ENCODE measurements around the gene TES.

DNA sequence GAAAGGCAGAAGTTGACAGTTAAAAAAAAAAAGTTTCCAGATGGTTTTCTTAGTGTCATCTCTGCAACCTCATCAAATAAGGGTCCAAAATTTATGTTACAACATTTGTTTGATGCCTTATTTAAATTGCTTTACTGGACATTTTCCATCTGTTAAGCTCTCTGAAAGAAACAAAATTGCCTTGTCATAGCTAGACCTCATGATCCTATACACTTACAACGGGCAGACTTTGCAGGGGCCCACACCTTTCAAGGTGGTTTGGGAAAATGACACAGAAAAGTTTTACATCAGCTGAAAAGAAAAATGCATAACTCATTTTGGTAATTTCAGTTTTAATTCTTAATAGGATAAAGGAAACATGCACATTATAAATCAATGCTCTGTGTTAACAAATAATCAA is 1.4 kb upstream of the TES start:
- TF ChIP-seq CTCF (IDR thresholded peaks at IDR 0.05; ENCODE audit: low read depth, low read length) (no peak), EZH2phosphoT487 (IDR thresholded peaks at IDR 0.05; ENCODE audit: low read depth) (no peak)
